ENCODE measurements around the gene TBC1D22A. TPM values are rescaled to one million over a fixed set of nuclear protein-coding genes. Genes with fewer than 3 reads are reported as not detected.

The TBC1D22A gene
- total RNA-seq, 1 experiment from 2014 or later: 20.9 TPM

DNA sequence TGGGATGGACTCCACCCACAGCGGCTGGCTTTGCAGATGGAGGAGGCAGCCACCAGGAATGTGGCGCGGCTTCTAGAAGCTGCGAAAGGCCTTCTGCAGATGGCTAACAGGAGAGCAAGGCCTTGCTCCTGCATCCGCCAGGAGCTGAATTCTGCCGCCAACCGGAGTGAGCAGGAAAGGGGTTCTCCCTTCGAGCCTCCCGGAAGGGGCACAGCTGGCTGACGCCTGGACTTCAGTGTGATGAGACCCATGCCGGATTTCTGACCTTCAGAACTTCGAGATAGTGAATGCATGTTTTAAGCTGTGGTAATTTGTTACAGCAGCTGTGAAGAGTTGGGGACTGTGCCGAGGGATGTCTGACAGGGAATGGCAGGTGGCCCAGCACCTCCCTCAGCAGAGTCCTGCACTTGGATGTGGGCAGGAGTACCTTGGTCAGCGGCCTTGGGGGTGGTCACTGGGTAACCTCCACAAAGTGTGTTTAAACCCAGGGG is 7.7 kb downstream of the TBC1D22A start:
- H3K4me2 ChIP-seq (ENCODE audit: low read length): no peak overlapping the region
- peaks cover 24 to 26% of the 10 kb centered on the region in 2 experiments for H3K4me1 ChIP-seq (ENCODE audit: control insufficient read depth in 1 of 2, insufficient read depth in 2 of 2, low read length in 2 of 2)
- H2AFZ ChIP-seq (ENCODE audit: low read depth, low read length, poor library complexity, severe bottlenecking): no peak overlapping the region
- intact Hi-C loops (cut with micrococcal nuclease): no loop called here
- H3K27ac ChIP-seq (ENCODE audit: low read depth, low read length): no peak overlapping the region
- ChIA-PET CTCF (no interaction called here), RAD21 (ENCODE audit: low non-redundant PET in 1 of 2, low total read pairs in 2 of 2, uncharacterized antibody in 2 of 2, unreplicated experiment in 2 of 2) (no interaction called here), POLR2A (no interaction called here)
- no peaks in the 10 kb centered on the region for H3K27me3 ChIP-seq (ENCODE audit: insufficient read depth, low read length)
- BruUV-seq (replicated peaks): no TSS peak
- H3K9me2 ChIP-seq (ENCODE audit: insufficient read depth): no peaks in the 10 kb centered on the region
- no peaks in the 10 kb centered on the region; the same call in 1 of the 2 replicates for H4K20me1 ChIP-seq (ENCODE audit: insufficient read depth)
- TF ChIP-seq ZNF274 (IDR thresholded peaks at IDR 0.05; ENCODE audit: low read depth, low read length): no peak
- no peak for TF ChIP-seq TCF7L2 (IDR thresholded peaks at IDR 0.05; ENCODE audit: borderline replicate concordance, extremely low read depth, insufficient read depth, insufficient read length)
- TF ChIP-seq POLR2A (IDR thresholded peaks at IDR 0.05; ENCODE audit: borderline replicate concordance, extremely low read depth, insufficient read depth, insufficient read length): no peak
- no peak for TF ChIP-seq RAD21 (IDR thresholded peaks at IDR 0.05; ENCODE audit: low read depth)
- TF ChIP-seq, protein P1, sequence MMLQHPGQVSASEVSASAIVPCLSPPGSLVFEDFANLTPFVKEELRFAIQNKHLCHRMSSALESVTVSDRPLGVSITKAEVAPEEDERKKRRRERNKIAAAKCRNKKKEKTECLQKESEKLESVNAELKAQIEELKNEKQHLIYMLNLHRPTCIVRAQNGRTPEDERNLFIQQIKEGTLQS (IDR thresholded peaks at IDR 0.05): no peak
- no peak for TF ChIP-seq YY1 (IDR thresholded peaks at IDR 0.05; ENCODE audit: extremely low read depth, insufficient replicate concordance, low read depth, low read length)
- TF ChIP-seq SRF (IDR thresholded peaks at IDR 0.05; ENCODE audit: low read depth): no peak
- no peak for TF ChIP-seq CEBPB (IDR thresholded peaks at IDR 0.05; ENCODE audit: low read depth)
- no peak for TF ChIP-seq JUND (IDR thresholded peaks at IDR 0.05)
- no peak for TF ChIP-seq CBX3 (IDR thresholded peaks at IDR 0.05; ENCODE audit: low read depth)
- TF ChIP-seq SP1 (IDR thresholded peaks at IDR 0.05; ENCODE audit: low read depth): no peak
- no peak for TF ChIP-seq ELF1 (IDR thresholded peaks at IDR 0.05; ENCODE audit: borderline replicate concordance, low read depth)
- TF ChIP-seq, protein P2, sequence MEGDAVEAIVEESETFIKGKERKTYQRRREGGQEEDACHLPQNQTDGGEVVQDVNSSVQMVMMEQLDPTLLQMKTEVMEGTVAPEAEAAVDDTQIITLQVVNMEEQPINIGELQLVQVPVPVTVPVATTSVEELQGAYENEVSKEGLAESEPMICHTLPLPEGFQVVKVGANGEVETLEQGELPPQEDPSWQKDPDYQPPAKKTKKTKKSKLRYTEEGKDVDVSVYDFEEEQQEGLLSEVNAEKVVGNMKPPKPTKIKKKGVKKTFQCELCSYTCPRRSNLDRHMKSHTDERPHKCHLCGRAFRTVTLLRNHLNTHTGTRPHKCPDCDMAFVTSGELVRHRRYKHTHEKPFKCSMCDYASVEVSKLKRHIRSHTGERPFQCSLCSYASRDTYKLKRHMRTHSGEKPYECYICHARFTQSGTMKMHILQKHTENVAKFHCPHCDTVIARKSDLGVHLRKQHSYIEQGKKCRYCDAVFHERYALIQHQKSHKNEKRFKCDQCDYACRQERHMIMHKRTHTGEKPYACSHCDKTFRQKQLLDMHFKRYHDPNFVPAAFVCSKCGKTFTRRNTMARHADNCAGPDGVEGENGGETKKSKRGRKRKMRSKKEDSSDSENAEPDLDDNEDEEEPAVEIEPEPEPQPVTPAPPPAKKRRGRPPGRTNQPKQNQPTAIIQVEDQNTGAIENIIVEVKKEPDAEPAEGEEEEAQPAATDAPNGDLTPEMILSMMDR (IDR thresholded peaks at IDR 0.05 in 2 of 3, conservative IDR thresholded peaks at IDR 0.05 in 1 of 3; ENCODE audit: borderline replicate concordance in 1 of 3, insufficient read depth in 1 of 3, low read depth in 2 of 3, low read length in 2 of 3): no peak
- TF ChIP-seq, protein P3, sequence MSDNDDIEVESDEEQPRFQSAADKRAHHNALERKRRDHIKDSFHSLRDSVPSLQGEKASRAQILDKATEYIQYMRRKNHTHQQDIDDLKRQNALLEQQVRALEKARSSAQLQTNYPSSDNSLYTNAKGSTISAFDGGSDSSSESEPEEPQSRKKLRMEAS (IDR thresholded peaks at IDR 0.05): no peak
- TF ChIP-seq, protein P4, sequence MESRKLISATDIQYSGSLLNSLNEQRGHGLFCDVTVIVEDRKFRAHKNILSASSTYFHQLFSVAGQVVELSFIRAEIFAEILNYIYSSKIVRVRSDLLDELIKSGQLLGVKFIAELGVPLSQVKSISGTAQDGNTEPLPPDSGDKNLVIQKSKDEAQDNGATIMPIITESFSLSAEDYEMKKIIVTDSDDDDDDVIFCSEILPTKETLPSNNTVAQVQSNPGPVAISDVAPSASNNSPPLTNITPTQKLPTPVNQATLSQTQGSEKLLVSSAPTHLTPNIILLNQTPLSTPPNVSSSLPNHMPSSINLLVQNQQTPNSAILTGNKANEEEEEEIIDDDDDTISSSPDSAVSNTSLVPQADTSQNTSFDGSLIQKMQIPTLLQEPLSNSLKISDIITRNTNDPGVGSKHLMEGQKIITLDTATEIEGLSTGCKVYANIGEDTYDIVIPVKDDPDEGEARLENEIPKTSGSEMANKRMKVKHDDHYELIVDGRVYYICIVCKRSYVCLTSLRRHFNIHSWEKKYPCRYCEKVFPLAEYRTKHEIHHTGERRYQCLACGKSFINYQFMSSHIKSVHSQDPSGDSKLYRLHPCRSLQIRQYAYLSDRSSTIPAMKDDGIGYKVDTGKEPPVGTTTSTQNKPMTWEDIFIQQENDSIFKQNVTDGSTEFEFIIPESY (IDR thresholded peaks at IDR 0.05; ENCODE audit: extremely low read depth, insufficient replicate concordance, low read length): no peak
- no peak for TF ChIP-seq FOSL1 (IDR thresholded peaks at IDR 0.05; ENCODE audit: low read depth)
- no peak for TF ChIP-seq EZH2 (IDR thresholded peaks at IDR 0.05)
- H3K4me3 ChIP-seq (replicated peaks in 1 of 2; ENCODE audit: low read depth in 1 of 2, low read length in 2 of 2): no peak overlapping the region
- DNase-seq (ENCODE audit: low read depth, low spot score): no peak
- H3K9ac ChIP-seq (ENCODE audit: low read length): no peak overlapping the region
- H3K9me3 ChIP-seq (ENCODE audit: control insufficient read depth in 1 of 2, insufficient read depth in 1 of 2, low read depth in 1 of 2, low read length in 2 of 2): no peaks in the 10 kb centered on the region
- ATAC-seq: no peak
- H3K79me2 ChIP-seq (ENCODE audit: insufficient read depth, low read length): peaks cover 54% of the 10 kb centered on the region
- H3K36me3 ChIP-seq (ENCODE audit: control insufficient read depth in 1 of 2, insufficient read depth in 2 of 2, low read length in 2 of 2): no peaks in the 10 kb centered on the region; a peak in 1 of 4 replicates
